ENCODE results near the gene TMEM245. TPM values are rescaled to one million over a fixed set of nuclear protein-coding genes. Genes with fewer than 3 reads are reported as not detected.

TMEM245 gene
- total and polyA plus RNA-seq, 2 donors (not counting 3 experiments of a cell fraction or from before 2014, with no cell fraction given): 44.2 to 48.0 TPM

DNA sequence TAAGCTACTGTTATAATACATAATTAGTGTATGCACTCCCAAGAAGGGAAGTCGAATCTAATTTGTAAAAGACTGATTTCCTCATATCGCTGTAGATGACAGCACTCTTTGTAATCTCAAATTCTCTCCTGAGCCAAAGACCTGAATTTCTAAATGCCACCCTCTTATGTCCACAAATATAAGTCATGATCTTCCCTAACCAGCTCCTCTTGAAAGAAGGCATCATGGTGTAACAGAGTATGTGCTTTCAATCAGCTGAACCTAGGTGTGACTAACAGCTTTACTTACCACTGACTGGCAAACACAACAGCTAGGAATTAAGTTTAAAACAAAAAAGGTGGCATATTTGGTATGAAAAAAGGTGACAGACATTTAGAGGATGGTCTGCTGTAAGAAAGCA, 72.5 kb downstream of the TMEM245 start:
- H3K9me1 ChIP-seq (replicated peaks; ENCODE audit: control insufficient read depth, extremely low read depth, insufficient read depth, low read length): peaks cover 2% of the 10 kb centered on the region
- intact Hi-C loops (cut with micrococcal nuclease): no loop called here
- TF ChIP-seq POLR2AphosphoS5 (IDR thresholded peaks at IDR 0.05; ENCODE audit: insufficient read depth, low read depth, low read length): no peak
- TF ChIP-seq, protein P1, sequence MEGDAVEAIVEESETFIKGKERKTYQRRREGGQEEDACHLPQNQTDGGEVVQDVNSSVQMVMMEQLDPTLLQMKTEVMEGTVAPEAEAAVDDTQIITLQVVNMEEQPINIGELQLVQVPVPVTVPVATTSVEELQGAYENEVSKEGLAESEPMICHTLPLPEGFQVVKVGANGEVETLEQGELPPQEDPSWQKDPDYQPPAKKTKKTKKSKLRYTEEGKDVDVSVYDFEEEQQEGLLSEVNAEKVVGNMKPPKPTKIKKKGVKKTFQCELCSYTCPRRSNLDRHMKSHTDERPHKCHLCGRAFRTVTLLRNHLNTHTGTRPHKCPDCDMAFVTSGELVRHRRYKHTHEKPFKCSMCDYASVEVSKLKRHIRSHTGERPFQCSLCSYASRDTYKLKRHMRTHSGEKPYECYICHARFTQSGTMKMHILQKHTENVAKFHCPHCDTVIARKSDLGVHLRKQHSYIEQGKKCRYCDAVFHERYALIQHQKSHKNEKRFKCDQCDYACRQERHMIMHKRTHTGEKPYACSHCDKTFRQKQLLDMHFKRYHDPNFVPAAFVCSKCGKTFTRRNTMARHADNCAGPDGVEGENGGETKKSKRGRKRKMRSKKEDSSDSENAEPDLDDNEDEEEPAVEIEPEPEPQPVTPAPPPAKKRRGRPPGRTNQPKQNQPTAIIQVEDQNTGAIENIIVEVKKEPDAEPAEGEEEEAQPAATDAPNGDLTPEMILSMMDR (IDR thresholded peaks at IDR 0.05; ENCODE audit: extremely low read depth in 1 of 2, insufficient read depth in 1 of 2, low read depth in 1 of 2, low read length in 2 of 2): no peak
- TF ChIP-seq, protein P2, sequence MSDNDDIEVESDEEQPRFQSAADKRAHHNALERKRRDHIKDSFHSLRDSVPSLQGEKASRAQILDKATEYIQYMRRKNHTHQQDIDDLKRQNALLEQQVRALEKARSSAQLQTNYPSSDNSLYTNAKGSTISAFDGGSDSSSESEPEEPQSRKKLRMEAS (IDR thresholded peaks at IDR 0.05; ENCODE audit: insufficient read depth, insufficient read length): no peak
- TF ChIP-seq POLR2A (IDR thresholded peaks at IDR 0.05; ENCODE audit: low read depth, low read length): no peak
- no peak for TF ChIP-seq JUN (IDR thresholded peaks at IDR 0.05; ENCODE audit: borderline replicate concordance, insufficient read depth, insufficient read length, low read depth)
- no peak for TF ChIP-seq EZH2 (IDR thresholded peaks at IDR 0.05; ENCODE audit: borderline replicate concordance, low read depth, low read length, severe bottlenecking)
- no peak overlapping the region for H3K4me2 ChIP-seq (ENCODE audit: insufficient read depth, low read length)
- no peak overlapping the region for H2AFZ ChIP-seq (ENCODE audit: low read depth, low read length)
- no peak overlapping the region for H3K27ac ChIP-seq (ENCODE audit: insufficient read depth, low read depth, low read length)
- no TSS peak for BruUV-seq (replicated peaks)
- FAIRE-seq (no peak), DNase-seq (ENCODE audit: low read depth, low spot score) (no peak)
- no peaks in the 10 kb centered on the region for H3K4me1 ChIP-seq (ENCODE audit: control insufficient read depth, extremely low read depth, insufficient read depth, low read length)
- peaks cover 17 to 23% of the 10 kb centered on the region in 2 experiments for H3K36me3 ChIP-seq (ENCODE audit: control insufficient read depth in 2 of 2, extremely low read depth in 1 of 2, insufficient read depth in 2 of 2, low read length in 2 of 2)
- no peaks in the 10 kb centered on the region for H3K27me3 ChIP-seq (ENCODE audit: control insufficient read depth in 2 of 2, insufficient read depth in 2 of 2, low read length in 2 of 2)
- CTCF ChIA-PET: interaction anchor here (1.1 to 2.7 kb wide), 3 partner anchors 9 to 30 kb away, joined by 3 to 15 read pairs (median 3); no protein-coding TSS in a partner anchor
- POLR2A ChIA-PET: no interaction called here
- no peak overlapping the region for H3K4me3 ChIP-seq (replicated peaks in 1 of 3; ENCODE audit: insufficient read depth in 1 of 3, low read depth in 1 of 3, low read length in 3 of 3)
- H3K9ac ChIP-seq (replicated peaks; ENCODE audit: extremely low read depth, insufficient read depth, low read length): no peak overlapping the region
- H3K79me2 ChIP-seq (ENCODE audit: control insufficient read depth, insufficient read depth, low read length): no peaks in the 10 kb centered on the region
- H3K9me3 ChIP-seq (replicated peaks; ENCODE audit: control insufficient read depth, insufficient read depth, low read length): no peaks in the 10 kb centered on the region
- dilution Hi-C loops (cut with MboI; ENCODE audit: extremely low pct_ligation_motif_present, low sequenced_read_pairs): no loop called here
- no peaks in the 10 kb centered on the region for H4K20me1 ChIP-seq (replicated peaks; ENCODE audit: control insufficient read depth, extremely low read depth, insufficient read depth, low read length)
